HepG2 (cell line): ENCODE results near the gene NDUFB3. TPM values are rescaled to one million over a fixed set of nuclear protein-coding genes. Genes with fewer than 3 reads are reported as not detected.

ENCODE experiments used
- AGO2 ChIP-seq: fragments of 200-400 bp; formaldehyde crosslinking; optimal IDR thresholded peaks from 2 replicates; pipeline ENCODE3; 2017; ENCODE audit warnings: mild to moderate bottlenecking, low read depth, low read length, moderate library complexity
- EEA1 ChIP-seq: sonication (generic); formaldehyde crosslinking; IDR thresholded peaks from 2 replicates; pipeline ENCODE4 v1.5.1; 2020; ENCODE audit warnings: mild to moderate bottlenecking, missing genetic modification reagents, borderline replicate concordance
- ELF4 ChIP-seq: sonication (generic); formaldehyde crosslinking; IDR thresholded peaks from 2 replicates; pipeline ENCODE4 v1.5.0; 2020; ENCODE audit warnings: missing genetic modification reagents, mild to moderate bottlenecking, moderate library complexity, borderline replicate concordance
- FIP1L1 ChIP-seq: fragments of 200-400 bp; formaldehyde crosslinking; IDR thresholded peaks from 2 replicates; pipeline ENCODE4 v1.6.1; 2018; ENCODE audit warnings: low read depth, mild to moderate bottlenecking, low read length, moderate library complexity, borderline replicate concordance; ENCODE audit not compliant: insufficient read depth
- HDAC6 ChIP-seq: fragments of 200-600 bp; sonication (generic); IDR thresholded peaks from 2 replicates; pipeline ENCODE4 v1.7.0; 2017; ENCODE audit warnings: mild to moderate bottlenecking, antibody characterized with exemption, low read length, low read depth
- MTA1 ChIP-seq: sonication (generic); formaldehyde crosslinking; IDR thresholded peaks from 2 replicates; pipeline ENCODE4 v1.4.0; 2020; ENCODE audit warnings: missing genetic modification reagents, mild to moderate bottlenecking, borderline replicate concordance
- MTERF4 ChIP-seq: sonication (generic); formaldehyde crosslinking; IDR thresholded peaks from 2 replicates; pipeline ENCODE4 v1.8.0; 2023; ENCODE audit warnings: mild to moderate bottlenecking, missing genetic modification reagents
- NR2C2 ChIP-seq: sonication (generic); formaldehyde crosslinking; IDR thresholded peaks from 2 replicates; pipeline ENCODE4 v1.4.0; 2020; ENCODE audit warnings: missing genetic modification reagents, mild to moderate bottlenecking, moderate library complexity, borderline replicate concordance
- NR2F2 ChIP-seq: IDR thresholded peaks from 2 replicates; pipeline ENCODE4 v1.6.1; 2012; ENCODE audit warnings: low read depth, inconsistent platforms, borderline replicate concordance
- NR2F6 ChIP-seq, 2 experiments: IDR thresholded peaks; 2 replicates each; pipeline ENCODE4 v1.6.1; 2016; ENCODE audit warnings: antibody characterized with exemption in 1 of 2, mild to moderate bottlenecking in 1 of 2
- ONECUT2 ChIP-seq: sonication (generic); formaldehyde crosslinking; IDR thresholded peaks from 2 replicates; pipeline ENCODE4 v1.4.0; 2020; ENCODE audit warnings: missing genetic modification reagents
- PHB2 ChIP-seq: fragments of 450-650 bp; IDR thresholded peaks from 2 replicates; pipeline ENCODE4 v1.6.1; 2018; ENCODE audit not compliant: partially characterized antibody
- PHF5A ChIP-seq: IDR thresholded peaks from one replicate; pipeline ENCODE4 v1.6.1; 2018; ENCODE audit warnings: low read depth, missing genetic modification reagents; ENCODE audit not compliant: unreplicated experiment
- POGK ChIP-seq: sonication (generic); formaldehyde crosslinking; conservative IDR thresholded peaks from 2 replicates; pipeline ENCODE4 v1.8.0; 2022; ENCODE audit warnings: mild to moderate bottlenecking, moderate library complexity, missing genetic modification reagents
- POLR2AphosphoS5 ChIP-seq: IDR thresholded peaks from 2 replicates; pipeline ENCODE4 v1.6.1; 2012; ENCODE audit warnings: low read depth, low read length
- RARG ChIP-seq: sonication (generic); formaldehyde crosslinking; IDR thresholded peaks from 2 replicates; pipeline ENCODE4 v1.4.0; 2020; ENCODE audit warnings: low read depth, mild to moderate bottlenecking, missing genetic modification reagents
- SIX1 ChIP-seq: sonication (generic); formaldehyde crosslinking; IDR thresholded peaks from 2 replicates; pipeline ENCODE4 v1.4.0; 2020; ENCODE audit warnings: missing genetic modification reagents, borderline replicate concordance
- ZBTB4 ChIP-seq: sonication (generic); formaldehyde crosslinking; IDR thresholded peaks from 2 replicates; pipeline ENCODE4 v1.4.0; 2020; ENCODE audit warnings: missing genetic modification reagents, mild to moderate bottlenecking, borderline replicate concordance
- ZMAT3 ChIP-seq: sonication (generic); formaldehyde crosslinking; conservative IDR thresholded peaks from 2 replicates; pipeline ENCODE4 v1.7.0; 2021; ENCODE audit warnings: missing genetic modification reagents
- ZNF264 ChIP-seq: sonication (generic); formaldehyde crosslinking; IDR thresholded peaks from 2 replicates; pipeline ENCODE4 v1.4.0; 2020; ENCODE audit warnings: missing genetic modification reagents
- ZNF577 ChIP-seq: sonication (generic); formaldehyde crosslinking; IDR thresholded peaks from 2 replicates; pipeline ENCODE4 v1.4.0; 2020; ENCODE audit warnings: mild to moderate bottlenecking, low read depth, missing genetic modification reagents, borderline replicate concordance
- polyA plus RNA-seq, 8 experiments: library from polyadenylated mRNA; depleted of rRNA in 3 of 8; stranded (reverse) in 7 of 8; unstranded in 1 of 8; fragments of >200 nt; fragmentation: Illumina TruSeq in 4 of 8; extraction: Trizol in 4 of 8; gene quantifications; 2 replicates each; pipeline versions ENCODE4 v1.2.1 to v1.2.3, GENCODE V29; 2011 to 2016; ENCODE audit warnings: low read depth in 4 of 8, missing spikeins in 1 of 8, mixed read lengths in 1 of 8; ENCODE audit not compliant: insufficient read depth in 1 of 8
- total RNA-seq, 5 experiments: library from RNA; depleted of rRNA; stranded (reverse); fragments of >200 nt; fragmentation: Illumina TruSeq; extraction: Trizol; gene quantifications; 2 replicates each; pipeline ENCODE4 v1.2.3, GENCODE V29; 2016; ENCODE audit warnings: low read depth in 1 of 5

The NDUFB3 gene
- total and polyA plus RNA-seq, 2 of the 13 experiments (the other 11 are each of a cell fraction or from before 2014, with no cell fraction given) = 50.7 to 159 TPM

- TF ChIP-seq MTERF4 (CRISPR knock-in tag) (peak; percentile 53; the same call in 1 of the 2 replicates), ZMAT3 (CRISPR knock-in tag) (no peak; the same call in 1 of the 2 replicates), MTA1 (CRISPR knock-in tag) (no peak; the same call in 1 of the 2 replicates), ZNF264 (CRISPR knock-in tag) (no peak), ZBTB4 (no peak), NR2C2 (CRISPR knock-in tag) (0 out of 2 replicates have a peak, but pooled peaks have one; percentile 42), ZNF577 (CRISPR knock-in tag) (no peak), PHB2 (no peak), SIX1 (CRISPR knock-in tag) (no peak), NR2F6 (IDR thresholded peaks at IDR 0.05) (no peak), NR2F6 (CRISPR knock-in tag; IDR thresholded peaks at IDR 0.05) (no peak), FIP1L1 (no peak), ELF4 (CRISPR knock-in tag) (peak; percentile 53; the same call in 1 of the 2 replicates), RARG (CRISPR knock-in tag) (0 out of 2 replicates have a peak, but pooled peaks have one; percentile 57), POGK (CRISPR knock-in tag) (0 out of 2 replicates have a peak, but pooled peaks have one; percentile 3), HDAC6 (no peak), EEA1 (CRISPR knock-in tag) (no peak), POLR2AphosphoS5 (no peak; the same call in 1 of the 2 replicates), ONECUT2 (CRISPR knock-in tag) (no peak), NR2F2 (no peak), PHF5A (CRISPR knock-in tag) (peak; percentile 58), AGO2 (no peak)
Observed at GRCh38 chr2:201116959-201117734, 45.3 kb downstream of the NDUFB3 start (continued).
